ENCODE results near the gene FBLN5.
"Not testable (repeated sequence)": the region's sequence is repeated elsewhere in the genome, so short reads cannot be mapped to it uniquely, and the experiment has no call there.

FBLN5 gene

DNA sequence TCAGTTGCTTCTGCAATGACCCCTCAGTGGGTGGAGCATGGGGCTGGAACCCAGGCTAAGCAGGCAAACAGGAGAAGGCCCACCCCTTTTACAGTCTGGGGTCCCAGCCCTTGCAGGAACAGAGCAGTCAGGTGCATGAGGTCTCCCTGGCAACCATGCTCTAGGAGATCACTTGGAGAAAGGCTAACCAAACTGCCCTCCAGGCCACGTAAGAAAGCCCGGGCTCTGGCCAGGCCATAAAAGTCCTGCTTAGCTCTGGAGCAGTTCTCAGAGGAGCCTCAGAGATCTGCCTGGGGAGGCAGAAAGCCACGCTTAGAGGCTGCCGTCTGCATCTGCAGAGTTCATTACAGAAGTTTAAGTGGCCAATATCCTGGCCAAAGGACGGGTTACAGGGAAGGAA lies 65.1 kb downstream of the FBLN5 start:
- no peak for DNase-seq

DNA sequence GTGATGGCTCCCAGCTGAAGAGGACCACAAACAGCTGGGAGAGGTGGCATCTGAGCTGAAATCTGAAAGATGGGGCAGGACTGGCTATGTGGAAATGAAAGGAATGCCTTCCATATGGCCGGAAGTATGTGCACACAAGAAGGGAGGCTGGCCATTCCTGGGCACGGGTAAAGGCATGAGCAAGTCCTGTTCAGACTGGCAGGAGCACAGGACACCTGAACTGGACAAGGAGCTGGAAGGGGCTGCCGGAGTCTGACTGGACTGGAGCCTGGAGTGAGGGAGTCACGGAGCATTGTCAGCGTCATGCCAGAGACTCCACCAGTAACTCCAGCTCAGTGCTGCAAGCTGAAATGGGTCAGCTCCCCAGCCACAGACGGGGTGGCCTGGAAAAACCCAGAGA lies 68.3 kb downstream of the FBLN5 start:
- no peak for DNase-seq

DNA sequence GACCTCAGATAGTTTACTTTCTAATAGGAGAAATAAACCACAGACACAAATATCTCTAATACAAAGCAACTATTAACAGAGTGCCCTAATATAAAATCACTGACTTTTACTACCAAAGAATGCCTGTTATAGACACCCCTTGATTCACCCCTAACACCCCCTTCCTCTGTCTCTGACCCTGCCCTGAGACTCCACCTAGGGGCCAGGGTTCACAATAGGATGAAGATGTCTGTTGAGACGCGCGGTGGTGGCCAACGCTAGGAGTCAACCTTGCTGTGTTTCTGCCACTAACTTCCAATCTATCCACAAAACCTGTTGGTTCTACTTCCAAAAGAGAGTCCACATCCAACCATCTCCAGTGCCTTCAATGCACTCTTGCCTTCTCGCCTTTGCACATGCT lies 69.2 kb downstream of the FBLN5 start:
- DNase-seq = no peak

DNA sequence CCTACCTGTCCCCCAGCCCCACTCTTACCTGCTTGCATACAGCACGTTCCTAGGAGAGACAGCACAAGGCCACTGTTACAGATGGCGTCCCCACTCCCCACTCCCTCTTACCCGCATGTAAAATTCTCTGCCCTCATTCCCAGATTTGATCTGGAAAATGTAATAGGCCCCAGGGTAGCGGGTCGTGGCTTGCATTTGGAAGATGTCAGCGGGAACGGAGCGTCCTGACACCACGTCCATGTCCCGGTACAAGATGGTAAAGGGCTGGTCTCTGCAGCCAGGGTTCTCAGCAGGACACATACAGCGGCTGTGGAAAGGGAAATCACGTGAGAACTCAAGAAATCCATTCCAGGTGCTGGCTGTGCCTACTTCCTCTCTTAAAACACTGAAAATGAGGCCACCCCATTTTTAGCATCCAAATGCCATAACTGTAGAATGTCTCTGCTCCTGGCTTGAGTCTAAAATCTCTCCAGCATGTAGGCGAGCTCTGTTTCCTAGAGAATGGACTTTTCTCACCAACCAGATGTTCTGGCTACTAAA lies 70.0 kb downstream of the FBLN5 start:
- no peak for DNase-seq

DNA sequence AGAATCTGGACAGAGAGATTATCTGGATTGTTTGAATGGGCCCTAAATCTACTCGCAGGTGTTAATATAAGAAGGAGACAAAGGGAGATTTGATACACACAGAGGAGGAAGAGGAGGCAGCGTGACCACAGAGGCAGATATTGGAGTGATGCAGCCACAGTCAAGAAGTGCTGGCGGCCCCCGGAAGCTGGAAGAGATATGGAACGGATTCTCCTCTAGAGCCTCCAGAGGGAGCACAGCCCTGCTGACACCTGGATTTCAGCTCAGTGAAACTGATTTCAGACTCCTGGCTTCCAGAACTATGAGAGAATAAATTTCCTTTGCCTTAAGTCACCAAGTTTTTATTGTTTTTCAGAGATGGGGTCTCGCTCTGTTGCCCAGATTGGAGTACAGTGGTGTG lies 71.0 kb downstream of the FBLN5 start:
- no peak for DNase-seq

DNA sequence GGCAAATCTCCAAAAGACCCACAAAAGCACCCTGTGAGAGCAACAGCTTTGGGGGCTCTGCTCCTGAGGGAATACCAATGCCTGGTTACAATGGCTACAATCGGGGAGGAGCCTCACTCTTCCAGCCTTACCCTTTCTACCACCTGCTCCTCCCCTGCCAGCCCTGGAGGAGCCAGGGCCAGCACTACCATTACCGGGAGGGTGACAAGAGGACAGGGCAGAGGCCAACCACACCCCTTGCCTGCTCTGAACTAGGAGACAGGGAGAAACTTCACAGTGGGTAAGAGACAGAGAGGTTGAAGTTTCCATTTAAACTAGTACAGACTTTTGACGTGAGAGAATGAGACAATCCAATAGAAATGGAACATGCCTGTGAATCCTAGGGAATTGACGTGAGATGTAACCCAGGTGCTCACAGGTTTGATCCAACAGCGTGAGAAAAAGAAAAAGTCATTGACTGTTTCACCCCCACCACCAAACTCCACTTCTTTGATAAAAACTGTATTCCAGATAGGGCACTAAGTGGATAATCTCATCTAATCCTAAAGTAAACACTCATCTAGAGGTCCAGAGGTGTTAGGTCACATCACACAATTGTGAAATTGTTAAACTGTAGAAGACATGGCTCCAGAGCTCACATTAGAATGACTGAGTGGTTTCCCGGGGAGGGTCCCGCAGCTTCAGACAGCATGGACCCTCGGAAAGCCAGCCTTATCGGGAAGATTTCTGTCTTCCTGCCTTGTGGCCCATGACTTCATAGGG lies 71.8 kb downstream of the FBLN5 start:
- DNase-seq = no peak

DNA sequence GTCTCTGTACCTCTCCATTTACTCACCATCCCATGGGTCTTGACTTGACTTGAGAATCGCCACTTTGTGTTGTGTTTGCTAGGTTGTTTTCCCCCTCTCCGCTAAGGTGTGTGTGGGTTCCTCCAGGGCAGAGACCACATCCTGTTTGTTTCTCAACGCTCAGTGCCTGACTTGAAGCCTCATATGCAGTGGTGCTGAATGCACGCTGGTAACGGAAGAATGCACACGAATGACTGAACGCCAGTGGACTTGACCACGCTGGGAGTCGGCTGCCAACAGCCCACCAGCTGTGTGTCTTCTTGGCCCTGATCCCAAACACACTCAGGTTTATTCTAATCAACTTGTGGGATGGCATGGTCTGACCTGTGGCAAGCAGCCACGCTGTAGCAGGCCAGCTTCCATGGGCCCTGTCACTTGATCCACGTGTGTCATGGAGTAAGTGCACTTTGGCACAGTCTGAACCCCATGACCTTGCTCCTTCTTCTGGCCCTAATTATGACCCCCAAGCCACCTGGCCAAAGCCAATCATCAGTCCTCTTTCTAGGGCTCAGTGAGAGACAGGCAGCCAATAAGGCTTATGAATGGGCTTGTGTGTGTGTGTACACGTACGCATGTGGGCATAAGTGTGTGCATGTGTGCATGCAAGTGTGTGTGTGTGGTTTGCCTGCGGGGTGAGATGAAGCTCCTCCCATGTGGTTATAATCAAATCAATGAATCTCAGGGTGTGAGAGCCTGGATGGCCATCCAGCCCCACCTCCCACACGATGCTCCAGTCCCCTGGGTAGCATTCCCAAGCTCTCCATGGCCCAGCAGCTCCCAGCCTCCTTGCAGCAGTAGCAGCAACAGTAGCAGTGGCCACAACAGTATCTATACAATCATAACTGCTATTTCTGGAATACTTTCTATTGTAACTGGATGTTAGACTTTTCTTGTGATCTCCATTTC lies 73.8 kb downstream of the FBLN5 start:
- no peak for DNase-seq

DNA sequence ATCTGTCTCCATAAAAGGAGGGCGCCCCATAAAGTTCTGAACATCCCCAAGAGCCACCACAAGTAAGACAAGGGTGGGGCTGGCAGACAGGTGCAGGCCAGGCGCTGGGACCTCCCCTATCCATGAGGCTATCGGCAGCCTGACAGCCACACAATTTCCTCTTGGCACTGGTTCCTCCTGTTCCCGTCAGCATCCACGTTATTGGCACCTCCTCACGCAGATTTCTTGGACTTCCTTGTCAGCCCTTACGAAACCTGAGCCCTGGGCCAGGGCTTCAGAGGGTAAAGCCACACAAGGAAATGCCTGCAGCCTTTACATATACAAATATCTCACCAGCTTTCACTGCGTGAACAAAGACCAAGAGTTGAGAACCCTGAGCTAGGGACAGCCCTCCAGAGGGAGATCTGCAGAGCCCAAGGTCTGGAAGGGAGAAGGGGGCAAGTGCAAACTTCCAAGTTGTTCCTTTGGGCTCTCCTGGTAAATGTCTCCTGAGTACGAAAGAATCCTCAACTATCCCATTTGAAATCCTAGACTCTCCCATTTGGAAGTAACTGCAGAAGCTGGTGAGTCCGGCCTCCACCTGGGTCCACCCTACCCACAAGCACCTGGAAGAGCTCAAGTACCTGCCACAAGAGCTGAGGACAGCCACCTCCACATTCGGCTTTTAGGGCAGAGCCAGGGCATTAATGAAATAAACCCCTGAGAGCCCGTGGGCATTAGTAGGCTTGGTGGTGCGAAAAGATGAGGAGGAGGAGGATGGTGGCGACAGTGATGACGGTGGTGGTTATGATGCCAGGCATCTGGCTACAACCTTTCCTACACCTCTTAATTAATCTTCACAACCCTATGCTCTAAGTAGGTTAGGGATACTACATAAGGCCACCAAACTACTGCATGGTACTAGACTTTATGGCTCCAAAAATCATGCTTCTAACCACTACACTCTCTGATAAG lies 74.7 kb downstream of the FBLN5 start:
- DNase-seq = no peak

DNA sequence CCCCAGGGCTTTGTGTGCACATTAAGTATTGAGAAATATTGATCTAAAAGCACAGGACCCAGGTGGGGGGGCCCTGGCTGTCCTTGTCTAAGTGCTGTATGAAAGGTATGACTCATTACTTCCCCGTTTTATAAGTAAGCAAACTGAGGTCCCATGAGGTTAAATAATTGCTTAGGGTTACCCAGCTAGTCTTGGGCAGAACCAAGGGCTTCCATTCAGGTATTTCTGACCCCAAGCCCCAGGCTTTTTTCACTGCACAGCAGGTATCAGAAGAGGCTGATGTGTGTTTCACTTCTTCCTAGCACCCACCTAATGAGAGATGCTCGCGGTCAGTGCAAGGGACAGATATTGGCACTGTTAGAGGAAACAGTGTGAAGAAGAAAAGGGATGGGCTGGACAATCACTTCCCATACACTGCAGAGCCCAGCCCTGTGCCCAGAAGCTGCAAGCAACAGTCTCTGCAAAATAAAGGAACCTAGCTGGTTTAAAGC lies 75.4 kb downstream of the FBLN5 start:
- DNase-seq = no peak

DNA sequence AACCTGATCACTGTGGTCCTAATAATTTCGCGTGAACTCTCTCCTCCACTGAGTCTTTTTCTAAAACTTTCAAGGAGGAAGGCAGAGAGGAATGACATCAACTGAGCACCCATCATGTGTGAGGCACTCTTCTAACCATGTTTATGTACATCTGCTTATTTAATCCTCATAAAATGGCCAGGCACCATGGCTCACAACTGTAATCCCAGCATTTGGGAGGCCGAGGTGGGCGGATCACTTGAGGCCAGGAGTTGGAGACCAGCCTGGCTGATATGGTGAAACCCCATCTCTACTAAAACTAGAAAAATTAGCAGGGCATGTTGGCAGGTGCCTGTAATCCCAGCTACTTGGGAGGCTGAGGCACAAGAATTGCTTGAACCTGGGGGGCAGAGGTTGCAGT lies 76.1 kb downstream of the FBLN5 start:
- DNase-seq = not testable (repeated sequence)

DNA sequence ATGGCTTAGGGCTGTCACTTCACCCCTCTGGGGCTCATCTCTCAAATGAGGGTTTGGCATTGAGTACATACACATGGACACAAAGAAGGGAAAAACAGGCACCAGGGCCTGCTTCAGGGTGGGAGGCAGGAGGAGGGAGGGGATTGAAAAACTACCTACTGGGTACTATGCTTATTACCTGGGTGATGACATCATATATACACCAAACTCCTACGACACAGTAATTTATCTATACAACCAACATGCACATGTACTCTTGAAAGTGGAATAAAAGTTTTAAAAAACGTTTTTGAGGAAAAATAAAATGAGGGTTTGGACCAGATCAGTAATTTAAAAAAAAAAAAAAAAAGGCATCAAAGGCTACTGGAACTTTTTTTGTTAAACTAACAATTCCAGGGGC lies 76.6 kb downstream of the FBLN5 start:
- no peak for DNase-seq

DNA sequence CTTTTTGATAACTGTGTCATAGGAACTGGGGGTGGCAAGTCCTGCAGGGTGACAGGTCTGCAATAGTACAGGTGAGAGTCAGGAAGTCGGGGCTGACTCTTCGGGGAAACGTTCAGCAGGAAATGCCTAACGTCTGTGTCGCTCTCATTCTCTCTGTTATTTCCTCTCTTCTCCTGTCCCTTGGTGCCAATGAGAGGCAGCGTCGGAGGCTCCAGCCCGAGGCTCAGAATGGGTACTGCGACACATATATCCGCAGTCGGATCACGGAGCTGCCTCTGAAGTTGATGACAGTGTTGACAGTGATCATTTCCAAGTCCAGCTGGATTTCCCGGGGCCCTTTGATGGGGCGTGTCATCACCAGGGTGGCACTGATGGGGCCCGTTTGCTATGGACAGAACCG lies 77.5 kb downstream of the FBLN5 start:
- no peak for DNase-seq

DNA sequence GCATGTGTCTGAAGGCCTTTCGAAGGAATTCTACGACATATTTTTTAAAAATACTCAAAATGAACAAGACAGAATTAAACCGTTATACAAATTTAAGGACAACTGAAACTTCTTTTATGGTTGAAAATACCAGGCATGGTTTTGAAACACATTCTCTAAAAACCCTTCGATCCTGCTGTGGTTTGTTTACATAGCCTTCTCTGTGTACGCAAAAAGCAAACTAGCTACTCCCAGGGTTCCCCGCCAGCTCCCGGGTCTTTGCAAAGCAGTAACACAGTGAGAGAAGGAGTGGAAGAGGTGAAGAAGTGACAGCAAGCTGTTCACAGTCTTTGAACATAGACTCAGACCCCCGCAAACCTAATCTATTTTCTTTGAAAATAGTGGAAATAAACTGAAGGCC lies 77.9 kb downstream of the FBLN5 start:
- DNase-seq = no peak

DNA sequence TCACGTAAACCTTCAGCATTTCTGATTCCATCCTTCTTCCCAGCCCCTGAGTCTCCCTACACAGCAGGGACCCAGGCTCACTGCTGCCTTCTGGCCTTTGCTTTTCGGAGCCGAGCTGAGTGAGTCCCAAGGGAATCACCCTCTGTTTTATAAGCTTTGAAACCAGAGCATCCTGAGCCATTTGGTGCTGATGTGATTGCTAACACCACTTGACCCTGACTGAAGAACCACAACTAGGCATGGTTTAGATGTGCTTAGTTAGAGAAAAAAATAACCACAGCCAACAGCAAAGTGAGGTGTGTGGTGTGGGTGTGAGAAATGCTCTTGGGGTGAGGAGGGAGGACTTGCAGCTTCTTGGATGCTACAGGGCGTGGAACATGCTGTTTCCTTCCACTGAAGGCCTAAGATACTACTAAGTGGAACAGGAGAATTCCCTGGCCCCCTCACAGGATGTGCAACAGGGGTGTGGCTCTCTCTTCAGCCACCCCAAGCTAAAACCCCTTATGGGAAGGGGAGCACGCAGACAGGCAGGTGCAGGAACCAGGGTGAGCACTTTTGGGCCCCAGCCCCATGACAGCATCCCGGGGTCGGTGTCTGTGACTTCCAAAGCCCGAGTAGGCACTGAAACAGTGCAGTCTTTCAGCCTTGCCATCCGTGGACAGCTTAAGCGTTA lies 80.0 kb downstream of the FBLN5 start, which contains the start of gene TC2N:
TSS of gene TC2N (minus strand) at position 221 of the 673 bp plus-strand sequence. CDS start 53,767 bp downstream, outside the sequence.
- DNase-seq = no peak

DNA sequence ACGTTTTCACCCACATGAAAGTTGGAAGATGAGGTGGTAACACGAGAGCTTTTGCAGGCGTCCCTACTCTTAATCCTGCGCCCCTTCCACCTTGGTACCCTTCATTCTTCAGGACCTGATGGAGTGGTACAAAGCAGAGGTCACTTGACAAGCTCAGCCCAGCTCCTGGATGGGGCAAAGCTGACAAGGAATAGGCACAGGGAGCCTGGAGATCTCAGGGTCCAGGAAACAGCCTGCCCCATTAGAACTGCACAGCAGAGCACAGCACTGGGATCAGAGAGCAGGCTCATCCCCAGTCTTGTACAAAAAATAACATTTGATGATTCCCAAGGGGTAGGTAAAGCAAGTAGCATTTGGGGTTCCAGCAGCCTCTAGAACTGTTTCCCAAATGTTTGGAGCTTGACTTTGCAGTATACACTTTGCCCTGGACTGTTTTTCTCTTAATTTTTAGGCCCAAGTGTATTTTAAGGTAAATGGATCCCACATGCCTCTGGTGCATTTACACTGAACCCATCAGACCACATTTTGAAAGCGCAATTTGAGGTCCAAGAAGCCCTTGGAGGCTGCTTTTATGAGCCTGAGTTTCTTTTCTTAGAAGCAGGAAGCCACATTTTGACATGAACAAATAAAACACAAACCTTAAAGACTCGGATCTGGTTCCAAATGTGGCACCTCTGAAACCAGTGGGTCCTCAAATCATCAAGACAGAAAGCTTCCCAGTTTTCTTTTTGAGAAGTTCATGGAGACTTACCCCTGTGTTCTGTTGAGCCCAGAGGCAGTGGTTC lies 80.8 kb downstream of the FBLN5 start:
- DNase-seq = no peak

DNA sequence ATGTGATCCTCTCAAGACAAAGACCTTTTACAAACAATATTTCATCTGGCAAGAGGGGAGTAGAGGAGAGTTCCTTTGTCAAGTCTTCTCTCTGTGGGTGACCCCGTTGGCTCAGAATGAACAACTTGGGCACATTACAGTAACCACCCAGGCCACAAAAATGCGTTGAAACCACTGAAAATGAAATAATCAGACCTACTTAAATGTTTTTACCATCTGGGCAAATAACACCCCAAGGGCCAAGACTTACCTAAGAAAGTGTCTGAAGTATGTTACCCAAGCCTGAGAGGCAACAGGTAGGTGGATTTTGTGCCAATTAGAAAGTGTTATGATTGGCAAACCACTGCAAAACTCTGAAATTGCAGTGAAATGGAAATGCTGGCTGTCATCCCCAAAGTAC lies 81.4 kb downstream of the FBLN5 start:
- DNase-seq = no peak

DNA sequence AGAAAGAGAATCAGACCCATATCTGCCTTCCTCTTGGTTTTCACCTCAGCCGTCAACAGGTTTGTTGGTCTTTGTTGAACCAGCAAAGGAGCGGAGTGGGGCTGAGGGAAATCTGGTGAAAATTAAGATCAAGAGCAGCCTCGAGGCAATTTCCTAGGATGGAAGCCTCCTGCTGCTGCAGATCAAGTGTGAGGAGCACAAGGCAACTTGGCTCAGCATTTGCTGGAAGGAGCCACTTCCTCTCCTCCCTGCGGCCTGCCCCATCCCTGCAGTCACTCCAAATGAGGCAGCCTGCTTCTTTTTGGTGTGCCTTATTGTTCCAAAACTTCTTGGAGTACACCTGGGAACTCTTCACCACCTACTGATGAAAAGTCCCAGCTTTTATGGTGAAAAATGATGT lies 85.1 kb downstream of the FBLN5 start:
- DNase-seq = no peak

DNA sequence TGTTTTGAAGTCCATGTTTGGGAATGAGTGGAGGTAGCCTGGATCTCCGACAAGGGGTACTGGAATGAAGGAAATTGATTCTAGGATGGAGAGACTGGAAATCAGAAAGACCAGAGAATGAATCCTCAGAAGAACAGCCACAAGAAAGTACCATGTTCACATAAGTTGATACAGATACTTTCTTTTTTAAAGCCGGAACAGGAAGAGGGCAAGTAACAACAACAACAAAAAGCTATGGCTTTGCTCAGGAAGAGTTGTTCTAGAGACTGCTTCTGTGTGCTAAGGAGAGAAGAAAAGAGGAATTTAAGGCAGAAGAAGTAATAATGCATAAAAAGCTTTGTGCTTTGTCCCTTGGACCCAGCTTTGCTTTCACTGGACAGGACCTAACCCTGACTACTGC lies 86.4 kb downstream of the FBLN5 start:
- DNase-seq = no peak

DNA sequence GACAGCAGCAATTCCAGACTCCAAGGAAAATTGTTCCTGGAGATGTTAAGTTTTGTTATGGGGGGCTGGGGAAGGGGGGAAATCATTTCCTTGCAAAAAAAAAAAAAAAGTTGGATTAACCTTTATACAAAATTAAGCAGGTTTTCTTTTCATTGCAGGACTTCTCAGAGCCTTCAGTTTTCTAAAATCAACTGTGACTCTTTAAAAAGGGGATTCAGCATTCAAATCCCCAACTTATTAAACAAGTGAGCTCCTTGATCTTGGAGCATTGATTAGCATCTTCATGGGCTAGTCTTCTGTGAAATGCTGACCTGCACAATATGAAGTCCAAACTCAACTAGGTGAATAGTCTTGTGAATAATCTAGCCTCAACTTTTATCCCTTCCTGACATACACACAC lies 87.3 kb downstream of the FBLN5 start:
- DNase-seq = no peak

DNA sequence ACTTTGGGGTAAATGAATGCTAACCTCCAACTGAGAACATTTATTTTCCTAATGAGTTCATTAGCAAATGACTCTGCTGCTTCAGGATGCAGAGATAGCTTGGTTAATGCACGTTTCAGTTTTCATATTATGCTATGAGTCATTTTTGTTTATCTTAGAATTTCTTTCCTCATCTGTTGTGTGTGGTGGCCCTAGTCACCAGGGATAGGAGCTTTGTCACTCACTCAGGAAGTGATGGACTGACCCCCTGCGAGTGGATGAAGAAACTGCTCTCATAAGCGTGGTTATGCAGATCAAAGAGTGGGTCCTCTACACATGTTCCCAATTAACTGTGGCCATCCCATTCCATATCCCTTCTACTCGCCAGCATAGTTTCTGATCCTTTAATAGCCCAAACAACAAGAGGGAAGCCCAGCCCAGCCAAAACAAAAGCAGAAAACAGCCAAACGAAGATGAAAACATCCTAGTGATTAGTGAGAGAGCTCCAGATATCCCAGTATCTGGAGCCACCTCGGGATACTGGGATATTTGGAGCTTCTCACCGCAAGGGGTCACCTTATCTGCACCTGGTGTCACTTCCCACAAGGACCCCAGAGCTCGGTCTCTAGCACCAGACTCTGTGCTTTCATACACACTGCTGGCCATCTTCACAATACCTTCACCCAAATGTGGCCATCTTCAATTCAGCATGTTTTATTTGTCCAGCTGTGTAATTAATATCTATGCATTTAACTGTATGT lies 88.8 kb downstream of the FBLN5 start:
- DNase-seq = no peak
